Neural crest cell (in vitro differentiated cells): ENCODE data around the gene C11orf91. TPM values are rescaled to one million over a fixed set of nuclear protein-coding genes. Genes with fewer than 3 reads are reported as not detected.

Source experiments
- DNase-seq: peaks from one replicate; pipeline ENCODE4 v3.0.0; 2021; ENCODE audit warnings: low read depth, mixed read lengths, low spot score
- H3K27ac Mint-ChIP-seq: one replicate; pipeline ENCODE4 v1.8.0; 2021; ENCODE audit warnings: mild to moderate bottlenecking, mixed read lengths; ENCODE audit not compliant: unreplicated experiment
- H3K27me3 Mint-ChIP-seq: 2 replicates; pipeline ENCODE4 v1.8.0; 2021; ENCODE audit warnings: low read depth, mild to moderate bottlenecking, mixed read lengths
- H3K36me3 Mint-ChIP-seq: 2 replicates; pipeline ENCODE4 v1.8.0; 2021; ENCODE audit warnings: low read depth, mild to moderate bottlenecking, mixed read lengths
- H3K4me1 Mint-ChIP-seq: 2 replicates; pipeline ENCODE4 v1.8.0; 2021; ENCODE audit warnings: mixed read lengths
- H3K4me3 Mint-ChIP-seq: one replicate; pipeline ENCODE4 v1.8.0; 2021; ENCODE audit warnings: mild to moderate bottlenecking, mixed read lengths
- H3K9me3 Mint-ChIP-seq: 2 replicates; pipeline ENCODE4 v1.8.0; 2021; ENCODE audit warnings: mixed read lengths
- CTCF ChIP-seq: fragments of 200-600 bp; sonication (generic); conservative IDR thresholded peaks from 2 replicates; pipeline ENCODE4 v1.5.0; 2021; ENCODE audit warnings: antibody characterized with exemption, mild to moderate bottlenecking
- total RNA-seq: library from RNA; stranded (reverse); gene quantifications from 2 replicates; pipeline ENCODE4 v1.2.1, GENCODE V29; 2021

C11orf91 gene
- total RNA-seq, 1 donor from 2014 or later, result 0.68 TPM

DNA sequence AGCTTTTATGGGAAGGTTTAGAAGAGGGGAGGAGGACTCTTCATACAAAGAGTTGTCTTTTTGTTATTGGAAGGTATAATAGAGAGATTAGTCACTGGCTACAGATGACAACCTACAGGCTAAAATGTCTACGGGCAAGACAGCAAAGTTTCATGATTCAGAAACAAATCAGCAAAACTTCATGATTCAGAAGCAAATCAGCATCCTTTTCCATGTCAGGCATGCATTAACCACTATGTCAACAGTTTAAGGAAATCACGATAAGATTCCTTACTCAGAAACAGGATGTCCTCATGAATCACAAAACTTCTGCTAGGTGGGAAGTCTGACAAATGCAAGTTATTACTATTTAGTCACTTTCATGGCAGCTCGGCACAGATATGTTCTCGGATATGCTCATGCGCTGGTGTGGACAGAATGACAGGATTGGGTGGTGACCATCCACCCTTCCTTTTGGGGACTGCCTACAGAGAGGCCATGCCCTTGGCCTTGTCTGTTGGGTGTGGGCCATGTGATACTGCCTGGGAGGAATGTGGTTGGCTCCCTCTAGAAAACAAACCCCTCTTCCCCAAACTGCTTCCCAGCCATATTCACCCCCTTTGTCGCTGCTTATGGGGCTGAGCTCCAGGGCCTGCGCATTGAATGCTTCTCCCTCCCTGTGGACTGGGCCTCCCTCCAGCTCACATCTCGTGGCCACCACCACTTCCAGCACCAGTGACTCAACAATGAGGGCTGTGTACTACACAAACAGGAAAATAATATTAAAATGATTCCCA lies 10.1 kb downstream of the C11orf91 start:
- Mint-ChIP-seq H3K4me1 (peaks cover 36% of the 10 kb centered on the region), H3K36me3 (no peaks in the 10 kb centered on the region), H3K27ac (no peak overlapping the region), H3K27me3 (no peaks in the 10 kb centered on the region), H3K4me3 (no peak overlapping the region), H3K9me3 (no peaks in the 10 kb centered on the region)
- no peak for TF ChIP-seq CTCF
- no peak for DNase-seq

DNA sequence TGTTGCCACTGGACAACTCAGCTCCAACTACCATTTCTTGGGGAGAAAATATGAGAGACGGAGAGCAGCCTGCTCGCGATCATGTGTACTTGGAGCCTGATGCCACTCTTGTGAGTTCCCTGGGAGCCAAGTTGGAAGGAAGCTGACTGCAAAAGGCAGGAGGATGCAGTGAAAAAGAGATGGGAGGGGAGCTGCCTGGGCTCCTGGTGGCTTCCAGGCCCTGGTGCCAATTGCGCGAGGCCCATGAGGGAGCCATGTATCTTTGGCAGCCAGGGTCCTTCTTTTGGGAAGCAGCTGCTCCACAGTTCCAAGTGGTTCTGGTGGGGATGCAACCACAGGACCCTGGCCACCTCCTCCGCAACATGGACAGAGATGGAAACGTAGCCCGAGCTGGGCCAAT lies 11.1 kb downstream of the C11orf91 start:
- no peaks in the 10 kb centered on the region for H3K36me3 Mint-ChIP-seq
- peaks cover 27% of the 10 kb centered on the region for H3K4me1 Mint-ChIP-seq
- H3K4me3 Mint-ChIP-seq, result no peak overlapping the region

DNA sequence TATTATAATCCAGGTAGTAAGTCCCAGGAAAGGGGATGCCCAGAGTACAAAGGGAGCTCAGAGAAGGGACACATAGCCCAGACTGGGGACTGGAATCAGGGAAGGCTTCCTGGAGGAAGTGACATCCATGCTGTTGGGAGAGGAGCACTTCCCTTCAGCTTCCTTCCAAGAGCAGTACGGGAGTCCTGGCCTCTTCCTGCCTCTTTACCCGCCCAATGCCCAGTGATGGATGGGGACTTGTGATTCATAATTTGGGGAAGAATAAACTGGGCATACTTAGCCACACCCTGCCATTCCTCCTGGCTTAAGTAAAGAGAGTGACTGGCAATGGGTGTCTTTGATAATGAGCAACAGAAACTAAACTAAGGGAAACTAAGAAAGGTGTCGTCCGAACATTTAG lies 11.5 kb downstream of the C11orf91 start:
- no peaks in the 10 kb centered on the region for H3K36me3 Mint-ChIP-seq
- H3K27ac Mint-ChIP-seq, result no peak overlapping the region
- DNase-seq, result no peak
- H3K9me3 Mint-ChIP-seq, result no peaks in the 10 kb centered on the region
- H3K4me1 Mint-ChIP-seq, result peaks cover 30% of the 10 kb centered on the region
- no peaks in the 10 kb centered on the region for H3K27me3 Mint-ChIP-seq
- TF ChIP-seq CTCF, result no peak
- no peak overlapping the region for H3K4me3 Mint-ChIP-seq

More for the DNA sequence above, 11.1 kb downstream of the C11orf91 start:
- no peak for DNase-seq
- TF ChIP-seq CTCF, result no peak
- Mint-ChIP-seq H3K9me3 (no peaks in the 10 kb centered on the region), H3K27ac (no peak overlapping the region), H3K27me3 (no peaks in the 10 kb centered on the region)

DNA sequence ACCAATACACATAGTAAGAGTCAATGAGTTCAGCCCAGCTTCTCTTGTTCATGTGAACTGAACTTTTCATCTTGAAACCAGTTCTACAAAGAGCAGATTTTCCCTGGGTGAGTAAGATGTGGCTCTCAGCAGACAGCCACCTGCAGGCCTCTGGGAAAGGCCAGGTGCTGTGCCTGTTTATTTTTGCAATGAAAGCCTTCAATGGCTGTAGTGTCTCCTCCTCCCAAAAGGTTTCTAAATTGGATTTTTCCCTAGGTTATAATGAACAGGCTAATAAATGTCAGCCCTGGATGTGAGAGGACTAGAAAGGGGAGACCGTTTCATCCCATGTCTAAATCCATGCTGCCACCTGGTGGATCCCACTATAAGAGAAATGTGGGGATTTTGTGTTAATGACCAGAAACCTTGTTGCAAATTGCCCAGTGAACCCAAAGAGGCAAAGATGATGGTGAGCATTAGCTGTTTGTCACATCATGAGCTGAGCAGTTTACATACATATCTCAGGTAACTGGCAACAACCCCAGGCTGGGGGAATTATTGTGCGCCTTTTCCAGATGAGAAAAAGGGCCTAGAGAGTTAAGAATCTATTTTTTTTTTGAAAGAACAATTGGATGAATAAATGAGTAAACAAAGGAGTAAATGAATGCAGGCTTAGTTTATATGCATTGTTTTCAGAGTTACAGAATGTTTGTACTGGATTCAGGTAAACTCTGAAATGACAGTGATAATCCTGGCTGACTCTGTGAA lies 12.7 kb downstream of the C11orf91 start:
- peaks cover 35% of the 10 kb centered on the region for H3K4me1 Mint-ChIP-seq
- peak; percentile 89 for TF ChIP-seq CTCF
- peak; percentile 65 for DNase-seq
- no peaks in the 10 kb centered on the region for H3K27me3 Mint-ChIP-seq
- H3K9me3 Mint-ChIP-seq, result no peaks in the 10 kb centered on the region
- H3K27ac Mint-ChIP-seq, result no peak overlapping the region
- H3K36me3 Mint-ChIP-seq, result no peaks in the 10 kb centered on the region
- H3K4me3 Mint-ChIP-seq, result no peak overlapping the region

DNA sequence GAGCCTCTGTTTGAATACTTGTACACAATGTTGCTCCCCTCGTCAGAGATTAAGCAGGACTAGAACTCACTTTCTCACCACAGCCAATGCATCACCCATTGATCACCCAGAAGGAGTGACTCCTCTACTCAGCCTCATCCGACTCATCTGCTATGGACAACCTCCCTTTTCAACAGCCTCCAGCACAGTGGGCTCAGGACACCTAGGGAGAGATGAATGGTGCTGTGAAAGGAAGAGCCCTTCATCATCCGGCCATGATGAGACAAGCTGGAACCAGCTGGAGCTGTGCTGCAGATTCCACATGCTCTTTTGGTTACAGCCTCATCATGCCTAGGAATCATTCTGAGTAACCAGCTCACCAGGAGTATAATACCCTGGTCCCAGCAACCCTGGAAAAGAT lies 15.5 kb downstream of the C11orf91 start:
- no peaks in the 10 kb centered on the region for H3K9me3 Mint-ChIP-seq
- no peaks in the 10 kb centered on the region for H3K36me3 Mint-ChIP-seq
- H3K4me3 Mint-ChIP-seq, result no peak overlapping the region
- no peak for DNase-seq
- H3K4me1 Mint-ChIP-seq, result peaks cover 22% of the 10 kb centered on the region
- no peak overlapping the region for H3K27ac Mint-ChIP-seq
- peaks cover 10% of the 10 kb centered on the region for H3K27me3 Mint-ChIP-seq
- TF ChIP-seq CTCF, result no peak
